ENCODE measurements around the gene ACR.
A peak's percentile ranks its signal among the peaks of the same experiment; 100 is the strongest.

Gene ACR

GRCh38 chr22:50703726-50704509 lies 34.1 kb upstream of the ACR start:
- no peak for DNase-seq

GRCh38 chr22:50704510-50705218 lies 33.3 kb upstream of the ACR start:
- no peak for DNase-seq

- DNase-seq: peak; percentile 51
Observed at GRCh38 chr22:50705219-50705691, 32.7 kb upstream of the ACR start.

DNA sequence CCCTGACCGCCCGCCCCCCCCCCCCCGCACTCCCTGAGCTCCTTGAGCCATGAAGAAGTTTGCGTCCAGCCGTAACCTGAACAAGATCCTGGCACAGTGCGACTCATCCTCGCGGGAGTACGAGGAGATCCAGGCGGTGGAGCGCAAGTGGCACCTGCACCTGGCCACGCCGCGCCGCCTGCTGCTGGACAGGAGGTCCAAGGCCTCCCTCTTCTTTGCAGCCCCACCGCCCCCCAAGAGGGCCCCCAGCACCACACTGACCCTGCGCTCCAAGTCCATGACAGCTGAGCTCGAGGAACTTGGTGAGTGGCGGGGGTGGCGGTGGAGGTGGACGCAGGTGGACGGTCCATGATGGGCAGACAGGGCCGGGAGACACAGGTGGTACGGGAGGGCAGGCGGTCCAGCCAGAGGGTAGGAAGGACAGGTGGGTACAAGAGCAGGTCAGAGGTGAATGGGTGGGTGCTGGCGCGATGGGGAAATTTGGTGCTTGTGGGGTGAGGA lies 32.1 kb upstream of the ACR start:
- no peak for DNase-seq

DNA sequence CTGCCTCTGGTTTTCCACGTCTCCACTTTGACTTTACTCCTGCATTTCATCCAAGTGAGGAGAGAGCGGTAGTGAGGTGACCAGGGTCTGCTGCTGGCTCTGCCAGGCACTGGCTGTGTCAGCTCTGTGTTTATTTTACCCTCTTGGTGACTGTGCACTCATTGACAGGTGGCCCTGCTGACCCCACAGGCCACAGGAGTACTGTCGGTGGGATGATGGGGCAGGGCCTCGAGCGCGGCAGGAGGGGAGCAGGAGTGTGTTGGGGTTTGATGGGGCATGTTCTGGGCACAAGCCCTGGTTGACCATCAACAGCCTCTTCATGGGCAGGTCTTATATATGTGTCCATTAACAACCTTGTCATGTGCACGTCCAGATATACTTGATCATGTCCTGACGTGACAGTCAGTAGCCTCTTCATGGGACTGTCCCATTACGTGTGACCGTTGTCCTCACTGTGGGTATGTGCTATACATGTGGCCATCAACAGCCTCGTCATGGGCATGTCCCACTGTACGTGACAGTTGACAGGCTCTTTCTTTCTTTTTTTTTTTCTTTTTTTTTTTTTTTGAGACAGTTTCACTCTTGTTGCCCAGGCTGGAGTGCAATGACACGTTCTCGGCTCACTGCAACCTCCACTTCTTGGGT lies 31.4 kb upstream of the ACR start:
- DNase-seq: no peak

GRCh38 chr22:50708474-50708873 lies 29.5 kb upstream of the ACR start:
- DNase-seq: no peak

DNA sequence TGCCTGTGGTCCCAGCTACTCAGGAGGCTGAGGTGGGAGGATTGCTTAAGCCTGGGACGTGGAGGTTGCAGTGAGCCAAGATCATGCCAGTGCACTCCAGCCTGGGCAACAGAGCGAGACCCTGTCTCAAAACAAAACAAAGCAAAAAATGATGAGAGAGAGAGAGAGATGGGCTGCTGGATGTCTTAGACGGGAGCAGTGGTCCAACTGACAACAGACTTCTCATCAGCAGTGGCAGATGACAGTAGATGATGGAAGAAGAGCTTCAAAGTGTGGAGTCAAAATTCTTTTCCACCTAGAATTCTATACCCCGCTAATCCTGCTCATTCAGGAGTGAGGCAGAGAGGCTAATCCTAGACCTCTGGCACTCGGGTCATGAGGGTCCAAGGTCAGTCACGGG lies 29.0 kb upstream of the ACR start:
- no peak for DNase-seq

GRCh38 chr22:50710221-50710620 lies 27.8 kb upstream of the ACR start:
- no peak for DNase-seq

GRCh38 chr22:50710886-50711285 lies 27.1 kb upstream of the ACR start:
- no peak for DNase-seq

DNA sequence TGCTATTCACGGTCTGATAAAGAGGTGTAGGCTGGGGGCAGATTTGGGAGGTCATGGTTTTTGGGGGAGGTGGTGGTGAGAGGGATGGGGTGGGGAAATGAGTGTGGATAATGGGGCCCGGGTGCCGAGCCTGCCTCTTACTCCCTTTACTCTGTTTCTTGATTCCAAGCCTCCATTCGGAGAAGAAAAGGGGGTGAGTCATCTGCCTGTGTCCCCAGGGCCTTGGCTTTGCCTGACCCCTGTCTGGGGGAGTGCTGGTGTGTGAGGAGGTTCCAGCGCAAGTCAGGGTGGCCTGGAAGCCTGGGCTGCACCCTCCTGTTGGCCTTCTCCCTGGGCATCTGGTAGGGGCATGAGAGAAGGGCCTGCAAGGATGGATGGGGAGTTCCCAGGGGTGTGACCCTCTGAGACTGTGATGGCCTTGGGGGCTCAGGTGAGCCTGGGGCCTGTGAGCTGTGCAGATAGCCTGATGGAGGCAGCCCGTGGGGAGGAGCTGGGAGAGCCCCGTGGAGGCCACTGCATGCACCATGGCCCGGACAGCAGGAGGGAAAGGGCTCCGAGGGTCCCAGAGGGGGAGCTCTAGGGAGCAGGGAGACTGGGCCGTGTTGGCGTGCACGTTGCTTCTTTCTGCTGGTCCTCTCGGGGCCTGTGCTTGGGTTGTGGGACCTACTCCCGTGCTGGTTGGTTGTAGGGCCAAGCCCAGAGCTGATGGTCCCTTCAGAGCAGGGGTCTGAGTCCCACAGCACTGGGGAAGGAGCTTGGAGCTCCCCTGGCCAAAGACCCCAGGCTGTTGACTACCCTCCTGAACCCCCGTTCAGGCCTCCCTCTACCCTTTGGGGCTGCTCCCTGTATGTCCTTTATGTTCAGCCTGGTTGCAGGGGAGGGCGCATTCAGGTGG lies 26.3 kb upstream of the ACR start:
- DNase-seq: no peak

DNA sequence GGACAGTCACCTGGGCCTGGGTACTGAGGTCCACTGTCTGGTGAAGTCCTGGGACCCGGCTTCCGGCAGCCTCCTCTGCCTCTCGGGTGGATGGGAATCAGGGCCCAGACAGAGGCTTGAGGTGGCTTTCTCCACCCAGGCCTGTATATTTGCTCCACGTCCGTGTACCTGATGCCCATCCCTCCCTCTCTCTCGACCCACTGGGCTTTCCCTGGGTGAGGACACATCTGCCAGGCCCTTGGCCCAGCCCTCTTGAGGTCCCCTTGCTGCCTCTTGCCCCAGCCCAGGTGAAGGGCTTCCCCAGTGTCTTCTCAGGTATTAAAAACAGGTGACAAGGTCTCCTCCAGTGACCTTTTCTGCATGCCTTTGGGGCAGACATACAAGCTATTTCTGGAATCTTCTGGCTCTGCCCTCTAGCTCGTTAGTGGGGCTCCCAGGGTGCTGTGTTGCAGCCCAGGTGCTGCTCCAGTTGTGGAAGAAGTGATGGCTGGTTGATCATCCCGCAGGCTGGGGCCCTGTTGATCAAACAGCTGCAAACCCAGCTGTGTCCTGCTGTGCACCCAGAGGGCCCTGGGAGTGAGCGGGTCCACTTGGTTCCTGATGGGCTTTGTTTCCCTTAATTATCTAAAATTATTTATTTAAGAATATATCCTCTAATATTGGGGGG lies 25.5 kb upstream of the ACR start:
- no peak for DNase-seq

DNA sequence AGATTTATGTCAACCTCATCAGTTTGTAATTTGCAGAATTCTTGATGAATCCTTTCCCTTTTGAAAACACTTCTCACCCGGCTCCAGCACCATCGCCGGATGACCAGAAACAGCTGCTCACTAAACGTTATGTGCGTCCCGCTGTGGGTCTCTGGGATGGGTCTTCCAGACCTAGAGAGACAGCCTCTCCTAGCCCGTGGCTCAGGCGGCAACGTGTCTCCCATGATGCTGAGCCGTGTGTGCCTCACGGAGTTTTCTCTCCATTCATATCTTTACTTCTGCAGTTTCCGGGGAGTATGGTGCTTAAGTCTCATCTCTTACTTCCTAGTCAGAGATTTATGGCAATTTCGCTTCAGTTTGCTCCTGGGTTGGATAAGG lies 25.0 kb upstream of the ACR start:
- DNase-seq: peak; percentile 56

- peak; percentile 90 for DNase-seq
Observed at GRCh38 chr22:50713571-50714056, 24.4 kb upstream of the ACR start.

- no peak for DNase-seq
Observed at GRCh38 chr22:50714150-50714549, 23.9 kb upstream of the ACR start.

- no peak for DNase-seq
Observed at GRCh38 chr22:50714631-50715179, 23.3 kb upstream of the ACR start.

DNA sequence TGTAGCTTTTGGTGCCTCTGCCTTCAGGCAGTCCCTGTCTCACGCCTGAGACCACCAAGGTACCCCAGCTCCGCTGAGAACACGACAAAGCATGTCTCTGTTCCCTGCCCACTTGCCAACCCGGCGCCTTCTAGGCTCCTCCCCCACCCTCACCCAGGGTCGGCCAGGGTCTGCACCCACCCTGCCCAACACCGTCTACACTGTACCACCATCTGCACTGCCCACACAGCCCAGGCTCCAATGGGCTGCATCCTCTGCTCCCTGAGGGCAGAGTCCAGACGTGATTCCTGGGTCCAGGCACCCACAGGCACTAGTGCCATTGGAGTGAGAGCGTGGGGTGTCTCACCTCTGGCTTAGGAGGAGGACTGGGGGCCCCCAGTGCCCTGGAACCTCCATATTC lies 22.8 kb upstream of the ACR start:
- DNase-seq: no peak

GRCh38 chr22:50715776-50716175 lies 22.2 kb upstream of the ACR start:
- no peak for DNase-seq

- no peak for DNase-seq
Observed at GRCh38 chr22:50716290-50717024, 21.5 kb upstream of the ACR start.

- DNase-seq: no peak
Observed at GRCh38 chr22:50717709-50718351, 20.2 kb upstream of the ACR start.

GRCh38 chr22:50718352-50718709 lies 19.7 kb upstream of the ACR start:
- no peak for DNase-seq
